Measurements from ENCODE around the gene C2orf78. TPM values are rescaled to one million over a fixed set of nuclear protein-coding genes. Genes with fewer than 3 reads are reported as not detected.

C2orf78 gene
- total RNA-seq, 1 donor from 2014 or later: not detected

DNA sequence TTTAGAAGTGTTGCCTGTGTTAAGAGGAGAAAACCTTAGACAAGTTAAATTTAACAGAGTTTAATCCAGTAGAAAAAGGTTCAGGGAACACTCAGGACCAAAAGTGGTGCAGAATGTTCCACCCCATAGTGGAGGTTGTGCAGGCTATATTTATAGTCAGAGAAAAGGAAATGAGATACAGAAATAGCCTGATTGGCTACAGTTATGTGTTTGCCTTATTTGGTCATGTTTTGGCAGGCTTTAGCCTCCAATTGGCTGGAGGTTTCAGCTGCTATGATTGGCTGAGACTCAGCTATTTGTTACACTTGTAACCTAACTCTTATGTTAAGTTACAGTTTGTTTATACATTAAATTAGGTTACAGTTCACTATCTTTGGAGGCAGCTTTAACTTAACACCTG is 48.9 kb downstream of the C2orf78 start:
- Histone ChIP-seq H3K36me3 (ENCODE audit: control insufficient read depth in 3 of 3, insufficient read depth in 3 of 3, low read length in 3 of 3) (peaks cover 3 to 10% (median 9%) of the 10 kb centered on the region in 3 donors), H3K9ac (ENCODE audit: low read depth in 1 of 3, low read length in 3 of 3) (no peak overlapping the region)

DNA sequence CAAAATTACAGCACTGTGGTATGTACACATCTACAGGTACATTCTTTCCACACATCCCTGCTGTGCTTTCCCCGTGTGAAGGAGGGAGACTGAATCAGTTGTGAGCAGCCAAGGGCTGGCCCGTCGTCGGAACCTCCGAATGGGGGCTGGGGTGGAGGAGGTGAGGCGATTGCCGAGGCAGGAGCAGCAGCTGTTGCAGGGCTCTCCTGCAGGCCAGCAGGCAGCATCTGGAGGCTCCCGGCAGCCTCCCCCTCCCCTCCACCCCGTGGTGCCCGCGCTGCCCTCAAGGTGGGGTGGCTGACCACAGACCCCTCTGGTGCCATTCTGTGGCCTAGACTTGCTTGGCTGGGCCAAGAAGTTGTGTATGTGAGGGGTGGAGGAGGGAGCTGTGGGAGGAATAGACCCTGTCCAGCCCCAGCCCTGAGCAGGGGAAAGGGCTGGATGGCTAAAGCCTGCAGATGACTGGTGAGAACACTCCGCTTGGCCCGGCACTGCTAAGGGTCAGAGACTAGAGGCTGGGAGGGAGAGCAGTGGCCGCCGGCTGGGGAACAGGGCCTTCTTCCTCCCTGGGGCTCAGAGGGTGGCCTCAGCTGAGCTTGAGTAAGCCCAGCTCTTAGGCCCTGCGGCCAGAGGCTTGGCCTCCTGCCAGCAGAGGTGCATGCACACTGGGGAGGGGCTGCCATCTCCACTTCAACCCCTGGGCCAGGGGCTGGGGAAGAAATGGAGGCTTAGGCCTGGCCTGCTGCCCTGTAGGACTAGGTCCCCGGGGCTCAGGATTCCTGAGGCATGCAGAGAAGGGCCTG is 52.4 kb downstream of the C2orf78 start:
- no peak overlapping the region for H3K27ac ChIP-seq (ENCODE audit: low read depth, low read length)
- H3K36me3 ChIP-seq (ENCODE audit: control insufficient read depth in 3 of 3, insufficient read depth in 3 of 3, low read length in 3 of 3): peaks cover 3 to 12% (median 3%) of the 10 kb centered on the region in 3 donors
- no peaks in the 10 kb centered on the region for H3K9me3 ChIP-seq (ENCODE audit: control insufficient read depth in 3 of 3, low read length in 3 of 3)
- H3K27me3 ChIP-seq (ENCODE audit: control insufficient read depth in 3 of 3, insufficient read depth in 3 of 3, low read length in 3 of 3): no peaks in the 10 kb centered on the region
- H3K4me3 ChIP-seq (ENCODE audit: low read length in 3 of 3): no peak overlapping the region
- no peak overlapping the region for H3K9ac ChIP-seq (ENCODE audit: low read depth in 1 of 3, low read length in 3 of 3)
- peaks cover 18 to 41% (median 19%) of the 10 kb centered on the region in 3 donors for H3K4me1 ChIP-seq (ENCODE audit: control insufficient read depth in 3 of 3, insufficient read depth in 3 of 3, low read length in 3 of 3)

More for the DNA sequence above, 48.9 kb downstream of the C2orf78 start:
- H3K27ac ChIP-seq (ENCODE audit: low read depth, low read length): peak overlapping the region; percentile 91
- H3K4me3 ChIP-seq (ENCODE audit: low read length in 3 of 3): peak overlapping the region in 1 of 3 donors; percentile 35
- no peaks in the 10 kb centered on the region for H3K9me3 ChIP-seq (ENCODE audit: control insufficient read depth in 3 of 3, low read length in 3 of 3)
- peaks cover 28 to 49% (median 33%) of the 10 kb centered on the region in 3 donors for H3K4me1 ChIP-seq (ENCODE audit: control insufficient read depth in 3 of 3, insufficient read depth in 3 of 3, low read length in 3 of 3)
- H3K27me3 ChIP-seq (ENCODE audit: control insufficient read depth in 3 of 3, insufficient read depth in 3 of 3, low read length in 3 of 3): no peaks in the 10 kb centered on the region

DNA sequence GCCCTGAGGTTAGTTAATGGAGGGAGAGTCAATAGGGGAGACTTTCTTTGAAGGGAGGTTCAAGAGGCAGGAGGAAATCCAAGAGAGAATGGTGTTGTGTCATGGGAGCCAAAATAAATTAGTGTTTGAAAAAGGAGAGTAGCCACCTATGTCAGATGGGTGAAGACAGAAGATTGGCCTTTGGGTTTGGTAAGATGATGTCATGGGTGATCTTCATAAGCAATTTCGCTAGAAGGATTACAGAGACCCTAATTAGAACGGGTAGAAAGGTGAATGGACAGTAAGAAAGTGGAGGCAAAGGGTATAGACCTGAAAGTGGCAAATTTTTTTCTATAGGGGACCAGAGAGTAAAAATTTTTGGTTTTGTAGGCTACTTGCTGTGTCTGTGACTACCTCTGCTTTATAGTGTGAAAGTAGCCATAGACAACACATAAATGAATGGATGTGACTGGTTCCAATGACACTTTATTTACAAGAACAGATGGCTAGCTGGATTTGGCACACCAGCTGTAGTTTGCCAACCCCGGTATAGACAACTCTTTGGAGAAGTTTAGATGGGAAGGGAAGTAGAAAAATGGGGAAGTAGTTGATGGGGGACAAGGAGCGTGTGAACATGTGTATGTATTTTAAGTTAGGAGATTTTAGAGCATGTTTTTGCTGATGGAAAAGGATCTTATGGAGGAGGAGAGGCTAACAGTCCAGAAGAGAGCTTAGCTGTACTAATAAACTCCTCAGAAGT is 54.0 kb downstream of the C2orf78 start:
- Histone ChIP-seq H3K4me1 (ENCODE audit: control insufficient read depth in 3 of 3, insufficient read depth in 3 of 3, low read length in 3 of 3) (peaks cover 7 to 31% (median 14%) of the 10 kb centered on the region in 3 donors), H3K9me3 (ENCODE audit: control insufficient read depth in 3 of 3, low read length in 3 of 3) (no peaks in the 10 kb centered on the region), H3K4me3 (ENCODE audit: low read length in 3 of 3) (no peak overlapping the region), H3K27me3 (ENCODE audit: control insufficient read depth in 3 of 3, insufficient read depth in 3 of 3, low read length in 3 of 3) (no peaks in the 10 kb centered on the region), H3K36me3 (ENCODE audit: control insufficient read depth in 3 of 3, insufficient read depth in 3 of 3, low read length in 3 of 3) (peaks cover 3 to 7% (median 6%) of the 10 kb centered on the region in 3 donors), H3K9ac (ENCODE audit: low read depth in 1 of 3, low read length in 3 of 3) (no peak overlapping the region), H3K27ac (ENCODE audit: low read depth, low read length) (peak overlapping the region; percentile 19)

DNA sequence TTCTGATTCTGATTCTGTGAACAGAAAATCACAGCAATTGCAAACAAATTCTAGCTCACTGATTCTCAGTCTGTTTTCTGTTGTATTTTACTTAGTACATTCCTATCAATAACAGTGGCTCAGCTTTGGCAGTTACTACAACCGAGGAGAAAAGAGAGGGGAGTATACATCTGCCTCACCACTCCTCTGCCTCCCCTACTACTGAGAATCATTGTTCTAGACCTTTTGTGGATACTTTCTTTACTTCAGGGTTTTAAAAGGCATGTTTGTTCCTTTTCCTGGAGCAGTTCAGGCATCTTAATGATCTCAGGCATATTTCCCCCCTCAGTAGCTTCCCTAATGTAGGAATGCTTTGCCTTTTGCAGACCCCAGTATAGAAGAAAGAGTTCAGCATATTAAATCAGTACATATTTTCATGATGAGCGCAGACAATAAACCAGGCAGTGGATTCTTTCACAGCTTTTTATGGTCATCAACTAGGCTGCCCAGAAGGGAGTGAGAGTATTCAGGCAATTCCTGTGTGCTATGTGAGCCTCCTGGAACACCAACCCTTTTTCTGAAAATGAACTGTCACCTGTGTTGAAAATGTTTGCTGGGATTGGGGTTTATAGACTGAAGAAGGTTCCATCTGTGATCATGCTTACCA is 55.0 kb downstream of the C2orf78 start:
- Histone ChIP-seq H3K36me3 (ENCODE audit: control insufficient read depth in 3 of 3, insufficient read depth in 3 of 3, low read length in 3 of 3) (peaks cover 4 to 7% (median 6%) of the 10 kb centered on the region in 3 donors), H3K9ac (ENCODE audit: low read depth in 1 of 3, low read length in 3 of 3) (no peak overlapping the region), H3K4me3 (ENCODE audit: low read length in 3 of 3) (no peak overlapping the region), H3K4me1 (ENCODE audit: control insufficient read depth in 3 of 3, insufficient read depth in 3 of 3, low read length in 3 of 3) (peaks cover 6 to 30% (median 10%) of the 10 kb centered on the region in 3 donors), H3K9me3 (ENCODE audit: control insufficient read depth in 3 of 3, low read length in 3 of 3) (no peaks in the 10 kb centered on the region), H3K27ac (ENCODE audit: low read depth, low read length) (no peak overlapping the region), H3K27me3 (ENCODE audit: control insufficient read depth in 3 of 3, insufficient read depth in 3 of 3, low read length in 3 of 3) (no peaks in the 10 kb centered on the region)

DNA sequence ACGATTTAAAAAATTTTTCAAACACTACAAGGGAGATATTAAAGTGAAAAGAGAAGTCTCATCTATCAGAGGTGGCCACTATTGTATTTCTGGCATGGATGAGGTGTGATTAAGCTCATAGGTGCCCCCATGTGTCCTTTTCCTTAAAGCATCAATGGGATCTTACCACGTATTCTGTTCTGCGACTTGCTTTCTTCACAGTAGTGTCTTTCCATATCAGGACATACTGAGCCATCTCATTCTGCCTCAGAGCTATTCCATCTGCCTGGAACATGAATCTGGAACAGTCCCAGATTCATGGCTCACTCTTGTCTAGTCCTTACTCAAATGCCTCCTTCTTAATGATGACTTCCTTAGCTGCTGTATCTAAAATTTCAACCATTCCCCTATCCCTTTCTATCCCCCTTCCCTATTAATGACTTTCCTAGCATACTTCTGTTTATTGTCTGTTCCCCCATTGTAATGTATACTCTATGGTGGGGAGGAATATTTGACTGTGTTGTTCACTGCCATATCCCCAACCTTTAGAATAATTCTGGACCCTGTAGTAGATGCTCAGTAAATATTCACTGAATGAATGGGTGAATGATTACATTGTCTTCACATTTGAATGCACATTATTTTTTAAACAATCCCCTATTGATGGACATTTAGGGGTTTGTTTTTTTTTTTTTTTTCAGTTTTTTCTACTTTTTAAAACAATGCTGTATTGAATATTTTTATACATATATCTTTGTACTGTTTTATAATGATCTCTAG is 55.8 kb downstream of the C2orf78 start:
- no peak overlapping the region for H3K27ac ChIP-seq (ENCODE audit: low read depth, low read length)
- H3K4me3 ChIP-seq (ENCODE audit: low read length in 3 of 3): no peak overlapping the region
- H3K9ac ChIP-seq (ENCODE audit: low read depth in 1 of 3, low read length in 3 of 3): no peak overlapping the region
- H3K4me1 ChIP-seq (ENCODE audit: control insufficient read depth in 3 of 3, insufficient read depth in 3 of 3, low read length in 3 of 3): peaks cover 6 to 30% (median 10%) of the 10 kb centered on the region in 3 donors
- peaks cover 6 to 12% (median 7%) of the 10 kb centered on the region in 3 donors for H3K36me3 ChIP-seq (ENCODE audit: control insufficient read depth in 3 of 3, insufficient read depth in 3 of 3, low read length in 3 of 3)
- no peaks in the 10 kb centered on the region for H3K9me3 ChIP-seq (ENCODE audit: control insufficient read depth in 3 of 3, low read length in 3 of 3)
- no peaks in the 10 kb centered on the region for H3K27me3 ChIP-seq (ENCODE audit: control insufficient read depth in 3 of 3, insufficient read depth in 3 of 3, low read length in 3 of 3)

DNA sequence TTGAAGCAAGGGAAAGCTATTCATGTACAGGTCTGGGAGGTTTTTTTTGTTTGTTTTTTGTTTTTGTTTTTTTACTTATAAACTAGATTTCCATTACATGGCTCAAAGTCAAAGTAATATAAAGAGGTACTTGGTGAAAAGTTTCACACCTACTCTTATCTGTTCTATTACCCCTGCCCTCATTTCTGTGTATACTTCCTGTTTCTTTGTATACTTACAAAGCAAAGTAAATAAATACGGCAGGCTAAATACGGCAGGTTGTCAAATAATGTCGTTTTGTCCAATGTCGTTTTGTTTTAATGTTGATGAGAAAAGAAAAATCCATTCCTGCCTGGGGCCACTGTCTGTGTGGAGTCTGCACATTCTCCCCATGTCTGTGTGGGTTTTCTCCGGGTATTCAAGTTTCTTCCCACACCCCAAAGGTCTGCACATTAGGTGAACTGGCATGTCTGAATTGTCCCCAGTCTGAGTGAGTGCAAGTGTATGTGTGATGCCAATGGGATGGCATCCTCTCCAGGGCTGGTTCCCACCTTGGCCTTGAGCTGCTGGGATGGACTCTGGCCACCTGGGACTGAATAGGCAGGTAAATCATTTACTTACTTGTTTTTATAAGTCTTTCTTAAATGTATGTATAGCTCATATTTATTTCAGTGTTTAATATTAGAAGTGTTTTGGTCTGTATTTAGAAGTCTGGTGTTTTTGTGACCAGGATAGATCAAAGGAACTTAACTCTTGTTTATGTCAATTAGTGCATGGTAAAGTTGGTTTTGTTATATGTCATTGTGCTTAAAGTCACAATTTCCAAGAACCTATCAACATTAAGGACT is 58.1 kb downstream of the C2orf78 start:
- Histone ChIP-seq H3K27me3 (ENCODE audit: control insufficient read depth in 3 of 3, insufficient read depth in 3 of 3, low read length in 3 of 3) (no peaks in the 10 kb centered on the region), H3K4me3 (ENCODE audit: low read length in 3 of 3) (no peak overlapping the region), H3K4me1 (ENCODE audit: control insufficient read depth in 3 of 3, insufficient read depth in 3 of 3, low read length in 3 of 3) (peaks cover 6 to 22% (median 10%) of the 10 kb centered on the region in 3 donors), H3K9me3 (ENCODE audit: control insufficient read depth in 3 of 3, low read length in 3 of 3) (no peaks in the 10 kb centered on the region), H3K9ac (ENCODE audit: low read depth in 1 of 3, low read length in 3 of 3) (no peak overlapping the region), H3K27ac (ENCODE audit: low read depth, low read length) (no peak overlapping the region), H3K36me3 (ENCODE audit: control insufficient read depth in 3 of 3, insufficient read depth in 3 of 3, low read length in 3 of 3) (peaks cover 17 to 32% (median 24%) of the 10 kb centered on the region in 3 donors)

DNA sequence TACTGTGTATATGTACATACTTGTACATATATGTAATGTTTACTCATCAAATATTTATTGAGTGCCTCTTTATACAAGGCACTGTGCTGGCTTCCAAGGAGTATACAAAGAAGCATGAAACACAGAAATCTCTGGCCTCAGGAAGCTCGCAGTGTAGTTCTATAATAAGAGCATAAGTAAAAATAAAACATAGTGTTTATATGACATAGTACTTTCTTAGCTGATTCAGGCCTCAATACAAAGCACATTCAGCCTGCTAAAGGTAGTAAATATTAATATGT is 58.7 kb downstream of the C2orf78 start:
- Histone ChIP-seq H3K4me1 (ENCODE audit: control insufficient read depth in 3 of 3, insufficient read depth in 3 of 3, low read length in 3 of 3) (peaks cover 6 to 21% (median 10%) of the 10 kb centered on the region in 3 donors), H3K4me3 (ENCODE audit: low read length in 3 of 3) (no peak overlapping the region), H3K27me3 (ENCODE audit: control insufficient read depth in 3 of 3, insufficient read depth in 3 of 3, low read length in 3 of 3) (no peaks in the 10 kb centered on the region), H3K9me3 (ENCODE audit: control insufficient read depth in 3 of 3, low read length in 3 of 3) (no peaks in the 10 kb centered on the region), H3K36me3 (ENCODE audit: control insufficient read depth in 3 of 3, insufficient read depth in 3 of 3, low read length in 3 of 3) (peaks cover 23 to 37% (median 30%) of the 10 kb centered on the region in 3 donors), H3K27ac (ENCODE audit: low read depth, low read length) (no peak overlapping the region), H3K9ac (ENCODE audit: low read depth in 1 of 3, low read length in 3 of 3) (no peak overlapping the region)

DNA sequence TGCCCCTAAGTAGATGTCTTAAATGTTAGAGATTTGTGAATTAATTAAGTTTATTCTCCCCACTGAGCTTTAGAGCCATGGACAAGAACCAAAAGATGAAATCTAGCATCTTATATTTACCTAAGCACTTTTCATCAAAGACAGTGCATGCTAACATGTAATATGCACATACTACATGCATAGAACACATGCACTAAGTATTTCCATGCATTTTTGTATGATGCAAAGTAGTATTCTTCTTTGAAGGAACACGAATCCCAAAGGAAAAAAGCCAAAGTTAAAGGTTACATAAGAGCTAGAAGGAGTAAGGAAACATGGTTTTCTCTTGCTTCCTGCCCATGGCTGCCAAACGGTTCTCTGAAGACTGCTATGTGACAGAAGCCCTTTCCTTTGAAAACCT is 60.1 kb downstream of the C2orf78 start:
- Histone ChIP-seq H3K27me3 (ENCODE audit: control insufficient read depth in 3 of 3, insufficient read depth in 3 of 3, low read length in 3 of 3) (no peaks in the 10 kb centered on the region), H3K4me3 (ENCODE audit: low read length in 3 of 3) (no peak overlapping the region), H3K27ac (ENCODE audit: low read depth, low read length) (no peak overlapping the region), H3K9me3 (ENCODE audit: control insufficient read depth in 3 of 3, low read length in 3 of 3) (no peaks in the 10 kb centered on the region), H3K36me3 (ENCODE audit: control insufficient read depth in 3 of 3, insufficient read depth in 3 of 3, low read length in 3 of 3) (peaks cover 28 to 47% (median 42%) of the 10 kb centered on the region in 3 donors), H3K4me1 (ENCODE audit: control insufficient read depth in 3 of 3, insufficient read depth in 3 of 3, low read length in 3 of 3) (peaks cover 1 to 8% (median 6%) of the 10 kb centered on the region in 3 donors), H3K9ac (ENCODE audit: low read depth in 1 of 3, low read length in 3 of 3) (no peak overlapping the region)

DNA sequence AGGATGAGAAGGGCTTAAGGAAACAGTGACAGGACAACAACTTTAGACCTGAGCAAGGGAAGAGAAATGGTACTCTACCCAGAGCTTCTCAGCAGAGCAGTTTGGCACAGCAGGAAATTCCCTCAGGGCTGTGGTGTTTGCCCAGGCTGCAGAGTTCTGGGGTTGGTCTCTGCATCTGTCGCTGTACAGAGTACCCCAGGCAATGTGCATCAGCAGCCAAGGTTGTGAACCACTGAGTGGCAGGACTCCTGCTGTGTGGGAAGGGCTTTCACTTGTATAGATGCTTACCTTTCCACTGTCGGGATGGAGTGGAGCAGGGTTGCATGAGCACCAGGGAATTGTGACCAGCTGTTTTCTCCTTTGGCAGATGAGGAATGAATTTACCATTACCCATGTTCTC is 66.0 kb downstream of the C2orf78 start:
- Histone ChIP-seq H3K9ac (ENCODE audit: low read depth in 1 of 3, low read length in 3 of 3) (no peak overlapping the region), H3K4me1 (ENCODE audit: control insufficient read depth in 3 of 3, insufficient read depth in 3 of 3, low read length in 3 of 3) (peaks cover 0 to 4% (median 0%) of the 10 kb centered on the region in 3 donors), H3K27ac (ENCODE audit: low read depth, low read length) (no peak overlapping the region), H3K36me3 (ENCODE audit: control insufficient read depth in 3 of 3, insufficient read depth in 3 of 3, low read length in 3 of 3) (peaks cover 54 to 81% (median 78%) of the 10 kb centered on the region in 3 donors), H3K4me3 (ENCODE audit: low read length in 3 of 3) (no peak overlapping the region), H3K9me3 (ENCODE audit: control insufficient read depth in 3 of 3, low read length in 3 of 3) (no peaks in the 10 kb centered on the region), H3K27me3 (ENCODE audit: control insufficient read depth in 3 of 3, insufficient read depth in 3 of 3, low read length in 3 of 3) (no peaks in the 10 kb centered on the region)

Measured in skeletal muscle tissue (tissue), 4 donors.